NCI-H526 (cell line): ENCODE measurements around the gene CD44.
"Not testable (repeated sequence)": the region's sequence is repeated elsewhere in the genome, so short reads cannot be mapped to it uniquely, and the experiment has no call there.

Experiments
- DNase-seq, 2 experiments: peaks; one replicate each; lab custom pipeline; 2025; lab: John Stamatoyannopoulos, UW

The CD44 gene

GRCh38 chr11:35214226-35214770 lies 75.3 kb downstream of the CD44 start:
- no peak for DNase-seq

- DNase-seq, result no peak
Measured at GRCh38 chr11:35214792-35215193, 75.8 kb downstream of the CD44 start.

GRCh38 chr11:35215945-35216344 lies 77.0 kb downstream of the CD44 start:
- DNase-seq, result no peak

- DNase-seq, result no peak
Measured at GRCh38 chr11:35216962-35217678, 78.1 kb downstream of the CD44 start.

GRCh38 chr11:35218956-35219355 lies 80.0 kb downstream of the CD44 start:
- DNase-seq, result no peak

- DNase-seq, result no peak
Measured at GRCh38 chr11:35223371-35223796, 84.4 kb downstream of the CD44 start.

GRCh38 chr11:35223991-35224390 lies 85.0 kb downstream of the CD44 start:
- DNase-seq, result no peak

GRCh38 chr11:35225946-35226520 lies 87.1 kb downstream of the CD44 start:
- no peak for DNase-seq

- DNase-seq, result not testable (repeated sequence)
Measured at GRCh38 chr11:35226756-35227155, 87.8 kb downstream of the CD44 start.

GRCh38 chr11:35227576-35228327 lies 88.8 kb downstream of the CD44 start:
- DNase-seq, result no peak

- DNase-seq, result no peak
Measured at GRCh38 chr11:35228328-35228725, 89.4 kb downstream of the CD44 start.

- DNase-seq, result no peak
Measured at GRCh38 chr11:35230388-35230787, 91.4 kb downstream of the CD44 start.

- no peak for DNase-seq
Measured at GRCh38 chr11:35231076-35231860, 92.3 kb downstream of the CD44 start.

GRCh38 chr11:35232891-35233330 lies 93.9 kb downstream of the CD44 start:
- no peak for DNase-seq

GRCh38 chr11:35233518-35233917 lies 94.5 kb downstream of the CD44 start:
- DNase-seq, result no peak

GRCh38 chr11:35234460-35235156 lies 95.6 kb downstream of the CD44 start:
- no peak for DNase-seq

- DNase-seq, result no peak
Measured at GRCh38 chr11:35235157-35235468, 96.1 kb downstream of the CD44 start.

- no peak for DNase-seq
Measured at GRCh38 chr11:35235498-35235897, 96.5 kb downstream of the CD44 start.

- no peak for DNase-seq
Measured at GRCh38 chr11:35235936-35236666, 97.1 kb downstream of the CD44 start.

GRCh38 chr11:35236667-35237003 lies 97.7 kb downstream of the CD44 start:
- DNase-seq, result no peak

GRCh38 chr11:35237351-35237750 lies 98.4 kb downstream of the CD44 start:
- DNase-seq, result no peak
